ENCODE measurements around the gene DEXI. TPM values are rescaled to one million over a fixed set of nuclear protein-coding genes. Genes with fewer than 3 reads are reported as not detected.

The DEXI gene
- total and polyA plus RNA-seq, 2 of the 13 experiments (the other 11 are each of a cell fraction or from before 2014, with no cell fraction given) = 51.5 to 70.4 TPM

GRCh38 chr16:10964039-10964890 is 22.0 kb upstream of the DEXI start:
- no TSS peak for BruUV-seq (replicated peaks)
- peak; percentile 98 for FAIRE-seq
- POLR2A ChIA-PET = interaction anchor here (2.0 to 2.7 kb wide), 2 partner anchors 22 to 291 kb away, joined by 5 to 17 read pairs; partner anchors contain the start of genes DEXI and SOCS1
- TF ChIP-seq MATR3 (CRISPR knock-in tag; IDR thresholded peaks at IDR 0.05) (no peak), ZBTB2 (CRISPR knock-in tag; IDR thresholded peaks at IDR 0.05; ENCODE audit: low read depth) (no peak), ADNP (CRISPR knock-in tag; IDR thresholded peaks at IDR 0.05) (no peak), ZNF512 (CRISPR knock-in tag; IDR thresholded peaks at IDR 0.05) (no peak), MZF1 (CRISPR knock-in tag; IDR thresholded peaks at IDR 0.05; ENCODE audit: borderline replicate concordance) (no peak), TCF7 (IDR thresholded peaks at IDR 0.05; ENCODE audit: low read depth) (no peak), RNF219 (CRISPR knock-in tag; IDR thresholded peaks at IDR 0.05) (no peak), JUNB (CRISPR knock-in tag; IDR thresholded peaks at IDR 0.05; ENCODE audit: borderline replicate concordance) (no peak), ZFP36L1 (CRISPR knock-in tag; IDR thresholded peaks at IDR 0.05) (no peak), FOXP1 (IDR thresholded peaks at IDR 0.05) (no peak), FOXP1 (CRISPR knock-in tag; IDR thresholded peaks at IDR 0.05) (no peak), BORCS8-MEF2B (CRISPR knock-in tag; IDR thresholded peaks at IDR 0.05) (peak; percentile 50; the same call in 1 of the 2 replicates), ZGPAT (CRISPR knock-in tag; IDR thresholded peaks at IDR 0.05) (peak; percentile 64; the same call in 1 of the 2 replicates), ZEB1 (IDR thresholded peaks at IDR 0.05; ENCODE audit: insufficient replicate concordance, low read depth) (no peak), CHCHD3 (CRISPR knock-in tag; IDR thresholded peaks at IDR 0.05) (no peak)

More at GRCh38 chr16:10964039-10964890, 22.0 kb upstream of the DEXI start:
- Histone ChIP-seq H3K9me3 (ENCODE audit: low read length) (no peaks in the 10 kb centered on the region), H3K4me1 (ENCODE audit: insufficient read depth, low read length) (peaks cover 14% of the 10 kb centered on the region), H3K79me2 (ENCODE audit: insufficient read depth, low read length) (no peaks in the 10 kb centered on the region), H3K4me3 (replicated peaks in 1 of 3; ENCODE audit: insufficient read depth in 1 of 3, low read depth in 2 of 3, low read length in 3 of 3) (no peak overlapping the region), H2AFZ (ENCODE audit: low read length) (no peak overlapping the region), H3K27me3 (ENCODE audit: control insufficient read depth in 1 of 2, insufficient read depth in 2 of 2, low read length in 2 of 2) (no peaks in the 10 kb centered on the region), H4K20me1 (ENCODE audit: insufficient read depth, low read length) (no peaks in the 10 kb centered on the region; the same call in 1 of the 2 replicates), H3K36me3 (replicated peaks in 1 of 2; ENCODE audit: control insufficient read depth in 1 of 2, insufficient read depth in 2 of 2, low read length in 2 of 2) (peaks cover 12 to 21% of the 10 kb centered on the region in 2 experiments), H3K4me2 (ENCODE audit: low read depth, low read length) (peak overlapping the region; percentile 64), H3K27ac (ENCODE audit: extremely low read length, insufficient read depth, low read length) (no peak overlapping the region), H3K9ac (ENCODE audit: insufficient read depth, low read depth, low read length) (0 out of 2 replicates have a peak overlapping the region, but pooled peaks have one; percentile 1)
- CTCF ChIA-PET (ENCODE audit: low intra/inter-chr PET ratio, low total read pairs) = interaction anchor here (0.8 to 2.3 kb wide), 5 partner anchors 8 to 442 kb away, joined by 3 to 16 read pairs (median 12); partner anchors contain the start of gene SOCS1
- DNase-seq (ENCODE audit: low spot score) (peak; percentile 74), ATAC-seq (peak; percentile 96)
- intact Hi-C loops (cut with micrococcal nuclease; ENCODE audit: unreplicated experiment) (loop anchor here (2.0 to 5.0 kb wide), 2 partner anchors 433 to 568 kb away; no protein-coding TSS in a partner anchor), in situ Hi-C loops (cut with HindIII; ENCODE audit: extremely low pct_ligation_motif_present, low pct_unique_long_range_greater_than_20kb) (loop anchor here (10.0 kb wide), 1 partner anchor 401 kb away; no protein-coding TSS in a partner anchor)
- WGBS (ENCODE audit: low lambda C conversion rate) = 45% methylated on average over 20 of the region's 20 CpGs
